HepG2 (cell line): Measurements from ENCODE around the gene TASP1. TPM values are rescaled to one million over a fixed set of nuclear protein-coding genes. Genes with fewer than 3 reads are reported as not detected.

Experiments used
- ATF2 ChIP-seq: sonication (generic); formaldehyde crosslinking; IDR thresholded peaks from 2 replicates; pipeline ENCODE4 v1.4.0; 2020; ENCODE audit warnings: missing genetic modification reagents
- CREB1 ChIP-seq, 2 experiments: fragments of 450-650 bp in 1 of 2; IDR thresholded peaks; 2 replicates each; pipeline ENCODE4 v1.6.1; 2016 to 2017; ENCODE audit warnings: control low read depth in 1 of 2, mild to moderate bottlenecking in 1 of 2, missing compliant biosample characterization in 1 of 2, missing genetic modification characterization in 1 of 2
- FOXA3 ChIP-seq: IDR thresholded peaks from 2 replicates; pipeline ENCODE4 v1.6.1; 2016; ENCODE audit warnings: missing genetic modification reagents, missing compliant biosample characterization
- FOXK2 ChIP-seq: fragments of 450-650 bp; IDR thresholded peaks from 2 replicates; pipeline ENCODE4 v1.6.1; 2016
- LBX2 ChIP-seq: sonication (generic); formaldehyde crosslinking; IDR thresholded peaks from 2 replicates; pipeline ENCODE4 v1.5.0; 2020; ENCODE audit warnings: missing genetic modification reagents, mild to moderate bottlenecking, borderline replicate concordance
- SAP130 ChIP-seq: IDR thresholded peaks from 2 replicates; pipeline ENCODE4 v1.6.1; 2016; ENCODE audit warnings: low read depth
- YEATS2 ChIP-seq: sonication (generic); formaldehyde crosslinking; IDR thresholded peaks from 2 replicates; pipeline ENCODE4 v1.4.0; 2020; ENCODE audit warnings: missing genetic modification reagents, borderline replicate concordance
- ZNF124 ChIP-seq: sonication (generic); formaldehyde crosslinking; IDR thresholded peaks from 2 replicates; pipeline ENCODE4 v1.4.0; 2020; ENCODE audit warnings: missing genetic modification reagents
- ZNF317 ChIP-seq: sonication (generic); formaldehyde crosslinking; IDR thresholded peaks from 2 replicates; pipeline ENCODE4 v1.5.0; 2020; ENCODE audit warnings: mild to moderate bottlenecking, missing genetic modification reagents
- ZNF556 ChIP-seq: sonication (generic); formaldehyde crosslinking; IDR thresholded peaks from 2 replicates; pipeline ENCODE4 v1.4.0; 2020; ENCODE audit warnings: mild to moderate bottlenecking, missing genetic modification reagents, borderline replicate concordance
- polyA plus RNA-seq, 8 experiments: library from polyadenylated mRNA; depleted of rRNA in 3 of 8; stranded (reverse) in 7 of 8; unstranded in 1 of 8; fragments of >200 nt; fragmentation: Illumina TruSeq in 4 of 8; extraction: Trizol in 4 of 8; gene quantifications; 2 replicates each; pipeline versions ENCODE4 v1.2.1 to v1.2.3, GENCODE V29; 2011 to 2016; ENCODE audit warnings: low read depth in 4 of 8, missing spikeins in 1 of 8, mixed read lengths in 1 of 8; ENCODE audit not compliant: insufficient read depth in 1 of 8
- total RNA-seq, 5 experiments: library from RNA; depleted of rRNA; stranded (reverse); fragments of >200 nt; fragmentation: Illumina TruSeq; extraction: Trizol; gene quantifications; 2 replicates each; pipeline ENCODE4 v1.2.3, GENCODE V29; 2016; ENCODE audit warnings: low read depth in 1 of 5
- TF ChIP-seq, protein P1 (sequence below): sonication (generic); formaldehyde crosslinking; IDR thresholded peaks from 2 replicates; pipeline ENCODE4 v1.5.1; 2020; ENCODE audit warnings: mild to moderate bottlenecking, missing genetic modification reagents, borderline replicate concordance
- TF ChIP-seq, protein P2 (sequence below): sonication (generic); formaldehyde crosslinking; IDR thresholded peaks from 2 replicates; pipeline ENCODE4 v1.5.0; 2020; ENCODE audit warnings: mild to moderate bottlenecking, missing genetic modification reagents
- TF ChIP-seq, protein P3 (sequence below), 2 experiments: sonication (generic) in 1 of 2; formaldehyde crosslinking in 1 of 2; IDR thresholded peaks; 2 replicates each; pipeline versions ENCODE4 v1.4.0 to v1.6.1; 2016 to 2020; ENCODE audit warnings: borderline replicate concordance in 1 of 2, low read depth in 1 of 2, mild to moderate bottlenecking in 1 of 2, missing genetic modification reagents in 1 of 2

Gene TASP1
- total and polyA plus RNA-seq, 2 of the 13 experiments (the other 11 are each of a cell fraction or from before 2014, with no cell fraction given) = 10.0 to 25.2 TPM

DNA sequence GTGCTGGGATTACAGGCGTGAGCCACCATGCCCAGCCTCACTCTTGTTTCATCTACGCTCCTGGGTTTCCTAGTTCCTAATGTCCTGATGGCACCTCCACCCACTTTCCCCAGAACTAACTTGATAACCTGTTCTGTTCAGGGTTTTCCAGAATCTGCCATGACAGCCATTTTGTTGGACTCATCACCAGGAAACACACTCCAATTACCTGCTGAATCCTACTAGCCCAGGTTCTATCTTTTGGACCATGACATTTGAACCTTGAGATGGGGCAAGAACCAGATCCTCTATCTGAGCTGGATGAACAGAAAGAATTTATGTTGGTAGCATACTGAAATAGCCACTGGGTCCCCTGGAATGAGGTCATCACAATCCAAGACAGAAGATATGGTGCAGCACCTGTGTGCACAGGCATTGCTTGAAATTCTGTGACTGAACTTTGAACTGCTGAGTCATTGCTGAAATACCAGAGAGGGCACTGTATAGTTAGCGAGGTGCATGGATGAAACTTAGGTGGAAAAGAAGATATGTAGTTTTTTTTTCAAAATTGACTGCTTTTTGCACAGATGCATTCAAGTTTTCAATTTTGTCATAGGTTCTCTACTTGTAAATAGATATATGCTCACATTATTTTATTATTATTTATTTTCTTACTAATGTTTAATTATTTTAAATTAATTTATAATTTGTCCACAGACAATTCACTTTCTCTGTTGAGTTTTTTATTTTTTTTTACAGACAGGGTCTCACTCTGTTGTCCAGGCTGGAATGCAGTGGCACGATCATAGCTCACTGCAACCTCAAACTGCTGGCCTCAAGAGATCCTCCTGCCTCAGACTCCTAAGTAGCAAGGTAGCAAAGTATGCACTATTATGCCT, 42.8 kb upstream of the TASP1 start (continued):
- TF ChIP-seq SAP130 (CRISPR knock-in tag) = peak; percentile 80
- TF ChIP-seq, protein P1, sequence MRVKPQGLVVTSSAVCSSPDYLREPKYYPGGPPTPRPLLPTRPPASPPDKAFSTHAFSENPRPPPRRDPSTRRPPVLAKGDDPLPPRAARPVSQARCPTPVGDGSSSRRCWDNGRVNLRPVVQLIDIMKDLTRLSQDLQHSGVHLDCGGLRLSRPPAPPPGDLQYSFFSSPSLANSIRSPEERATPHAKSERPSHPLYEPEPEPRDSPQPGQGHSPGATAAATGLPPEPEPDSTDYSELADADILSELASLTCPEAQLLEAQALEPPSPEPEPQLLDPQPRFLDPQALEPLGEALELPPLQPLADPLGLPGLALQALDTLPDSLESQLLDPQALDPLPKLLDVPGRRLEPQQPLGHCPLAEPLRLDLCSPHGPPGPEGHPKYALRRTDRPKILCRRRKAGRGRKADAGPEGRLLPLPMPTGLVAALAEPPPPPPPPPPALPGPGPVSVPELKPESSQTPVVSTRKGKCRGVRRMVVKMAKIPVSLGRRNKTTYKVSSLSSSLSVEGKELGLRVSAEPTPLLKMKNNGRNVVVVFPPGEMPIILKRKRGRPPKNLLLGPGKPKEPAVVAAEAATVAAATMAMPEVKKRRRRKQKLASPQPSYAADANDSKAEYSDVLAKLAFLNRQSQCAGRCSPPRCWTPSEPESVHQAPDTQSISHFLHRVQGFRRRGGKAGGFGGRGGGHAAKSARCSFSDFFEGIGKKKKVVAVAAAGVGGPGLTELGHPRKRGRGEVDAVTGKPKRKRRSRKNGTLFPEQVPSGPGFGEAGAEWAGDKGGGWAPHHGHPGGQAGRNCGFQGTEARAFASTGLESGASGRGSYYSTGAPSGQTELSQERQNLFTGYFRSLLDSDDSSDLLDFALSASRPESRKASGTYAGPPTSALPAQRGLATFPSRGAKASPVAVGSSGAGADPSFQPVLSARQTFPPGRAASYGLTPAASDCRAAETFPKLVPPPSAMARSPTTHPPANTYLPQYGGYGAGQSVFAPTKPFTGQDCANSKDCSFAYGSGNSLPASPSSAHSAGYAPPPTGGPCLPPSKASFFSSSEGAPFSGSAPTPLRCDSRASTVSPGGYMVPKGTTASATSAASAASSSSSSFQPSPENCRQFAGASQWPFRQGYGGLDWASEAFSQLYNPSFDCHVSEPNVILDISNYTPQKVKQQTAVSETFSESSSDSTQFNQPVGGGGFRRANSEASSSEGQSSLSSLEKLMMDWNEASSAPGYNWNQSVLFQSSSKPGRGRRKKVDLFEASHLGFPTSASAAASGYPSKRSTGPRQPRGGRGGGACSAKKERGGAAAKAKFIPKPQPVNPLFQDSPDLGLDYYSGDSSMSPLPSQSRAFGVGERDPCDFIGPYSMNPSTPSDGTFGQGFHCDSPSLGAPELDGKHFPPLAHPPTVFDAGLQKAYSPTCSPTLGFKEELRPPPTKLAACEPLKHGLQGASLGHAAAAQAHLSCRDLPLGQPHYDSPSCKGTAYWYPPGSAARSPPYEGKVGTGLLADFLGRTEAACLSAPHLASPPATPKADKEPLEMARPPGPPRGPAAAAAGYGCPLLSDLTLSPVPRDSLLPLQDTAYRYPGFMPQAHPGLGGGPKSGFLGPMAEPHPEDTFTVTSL (CRISPR knock-in tag) = peak; percentile 96
- no peak for TF ChIP-seq LBX2 (CRISPR knock-in tag)
- peak; percentile 32; the same call in 1 of the 2 replicates for TF ChIP-seq YEATS2 (CRISPR knock-in tag)
- peak; percentile 81 for TF ChIP-seq CREB1 (IDR thresholded peaks at IDR 0.05)
- no peak for TF ChIP-seq CREB1 (CRISPR knock-in tag; IDR thresholded peaks at IDR 0.05)
- 0 out of 2 replicates have a peak, but pooled peaks have one; percentile 63 for TF ChIP-seq ZNF124 (CRISPR knock-in tag)
- 0 out of 2 replicates have a peak, but pooled peaks have one; percentile 52 for TF ChIP-seq ZNF556 (CRISPR knock-in tag)
- TF ChIP-seq, protein P2, sequence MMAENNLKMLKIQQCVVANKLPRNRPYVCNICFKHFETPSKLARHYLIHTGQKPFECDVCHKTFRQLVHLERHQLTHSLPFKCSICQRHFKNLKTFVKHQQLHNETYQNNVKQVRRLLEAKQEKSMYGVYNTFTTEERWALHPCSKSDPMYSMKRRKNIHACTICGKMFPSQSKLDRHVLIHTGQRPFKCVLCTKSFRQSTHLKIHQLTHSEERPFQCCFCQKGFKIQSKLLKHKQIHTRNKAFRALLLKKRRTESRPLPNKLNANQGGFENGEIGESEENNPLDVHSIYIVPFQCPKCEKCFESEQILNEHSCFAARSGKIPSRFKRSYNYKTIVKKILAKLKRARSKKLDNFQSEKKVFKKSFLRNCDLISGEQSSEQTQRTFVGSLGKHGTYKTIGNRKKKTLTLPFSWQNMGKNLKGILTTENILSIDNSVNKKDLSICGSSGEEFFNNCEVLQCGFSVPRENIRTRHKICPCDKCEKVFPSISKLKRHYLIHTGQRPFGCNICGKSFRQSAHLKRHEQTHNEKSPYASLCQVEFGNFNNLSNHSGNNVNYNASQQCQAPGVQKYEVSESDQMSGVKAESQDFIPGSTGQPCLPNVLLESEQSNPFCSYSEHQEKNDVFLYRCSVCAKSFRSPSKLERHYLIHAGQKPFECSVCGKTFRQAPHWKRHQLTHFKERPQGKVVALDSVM (CRISPR knock-in tag) = no peak
- TF ChIP-seq, protein P3, sequence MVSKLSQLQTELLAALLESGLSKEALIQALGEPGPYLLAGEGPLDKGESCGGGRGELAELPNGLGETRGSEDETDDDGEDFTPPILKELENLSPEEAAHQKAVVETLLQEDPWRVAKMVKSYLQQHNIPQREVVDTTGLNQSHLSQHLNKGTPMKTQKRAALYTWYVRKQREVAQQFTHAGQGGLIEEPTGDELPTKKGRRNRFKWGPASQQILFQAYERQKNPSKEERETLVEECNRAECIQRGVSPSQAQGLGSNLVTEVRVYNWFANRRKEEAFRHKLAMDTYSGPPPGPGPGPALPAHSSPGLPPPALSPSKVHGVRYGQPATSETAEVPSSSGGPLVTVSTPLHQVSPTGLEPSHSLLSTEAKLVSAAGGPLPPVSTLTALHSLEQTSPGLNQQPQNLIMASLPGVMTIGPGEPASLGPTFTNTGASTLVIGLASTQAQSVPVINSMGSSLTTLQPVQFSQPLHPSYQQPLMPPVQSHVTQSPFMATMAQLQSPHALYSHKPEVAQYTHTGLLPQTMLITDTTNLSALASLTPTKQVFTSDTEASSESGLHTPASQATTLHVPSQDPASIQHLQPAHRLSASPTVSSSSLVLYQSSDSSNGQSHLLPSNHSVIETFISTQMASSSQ (IDR thresholded peaks at IDR 0.05; ENCODE audit: low read depth) = no peak
- TF ChIP-seq, protein P3 (CRISPR knock-in tag; IDR thresholded peaks at IDR 0.05; ENCODE audit: borderline replicate concordance) = no peak
- no peak for TF ChIP-seq FOXK2
- TF ChIP-seq FOXA3 (CRISPR knock-in tag) = peak; percentile 86
- TF ChIP-seq ZNF317 (CRISPR knock-in tag) = no peak
- TF ChIP-seq ATF2 (CRISPR knock-in tag) = peak; percentile 99
